HepG2 (cell line): ENCODE data around the gene KIFC1. TPM values are rescaled to one million over a fixed set of nuclear protein-coding genes. Genes with fewer than 3 reads are reported as not detected.

Source experiments
- AHR ChIP-seq: IDR thresholded peaks from 2 replicates; pipeline ENCODE4 v1.6.1; 2018; ENCODE audit warnings: missing genetic modification reagents, missing compliant biosample characterization
- EZH2 ChIP-seq: conservative IDR thresholded peaks from 2 replicates; pipeline ENCODE4 v1.6.1; 2012; ENCODE audit warnings: mild to moderate bottlenecking, low read depth, low read length, moderate library complexity
- MATR3 ChIP-seq: sonication (generic); formaldehyde crosslinking; IDR thresholded peaks from 2 replicates; pipeline ENCODE4 v1.4.0; 2020; ENCODE audit warnings: missing genetic modification reagents
- PLSCR1 ChIP-seq: sonication (generic); formaldehyde crosslinking; IDR thresholded peaks from 2 replicates; pipeline ENCODE4 v1.5.0; 2020; ENCODE audit warnings: missing genetic modification reagents, mild to moderate bottlenecking, borderline replicate concordance
- SALL2 ChIP-seq: sonication (generic); formaldehyde crosslinking; IDR thresholded peaks from 2 replicates; pipeline ENCODE4 v1.8.1; 2023; ENCODE audit warnings: mild to moderate bottlenecking, missing genetic modification reagents, inconsistent platforms
- SMC3 ChIP-seq: IDR thresholded peaks from 2 replicates; pipeline ENCODE4 v1.6.1; 2011; ENCODE audit warnings: low read length, improper control_type of control experiment
- SP2 ChIP-seq: sonication (generic); formaldehyde crosslinking; IDR thresholded peaks from 2 replicates; pipeline ENCODE4 v1.5.1; 2020; ENCODE audit warnings: mild to moderate bottlenecking, missing genetic modification reagents
- ZFP91 ChIP-seq: sonication (generic); formaldehyde crosslinking; IDR thresholded peaks from 2 replicates; pipeline ENCODE4 v1.9.0; 2022; ENCODE audit warnings: missing genetic modification reagents, mild to moderate bottlenecking, borderline replicate concordance
- ZFX ChIP-seq: sonication (generic); formaldehyde crosslinking; IDR thresholded peaks from 2 replicates; pipeline ENCODE4 v1.4.0; 2020; ENCODE audit warnings: mild to moderate bottlenecking, low read depth, missing genetic modification reagents, moderate library complexity
- ZNF280D ChIP-seq: sonication (generic); formaldehyde crosslinking; IDR thresholded peaks from 2 replicates; pipeline ENCODE4 v1.5.1; 2020; ENCODE audit warnings: mild to moderate bottlenecking, missing genetic modification reagents
- ZNF34 ChIP-seq: sonication (generic); formaldehyde crosslinking; IDR thresholded peaks from 2 replicates; pipeline ENCODE4 v1.4.0; 2020; ENCODE audit warnings: mild to moderate bottlenecking, missing genetic modification reagents, borderline replicate concordance
- ZNF616 ChIP-seq: sonication (generic); formaldehyde crosslinking; IDR thresholded peaks from 2 replicates; pipeline ENCODE4 v1.5.0; 2020; ENCODE audit warnings: low read depth, mild to moderate bottlenecking, missing genetic modification reagents
- ZNF768 ChIP-seq: sonication (generic); formaldehyde crosslinking; IDR thresholded peaks from 2 replicates; pipeline ENCODE4 v1.4.0; 2020; ENCODE audit warnings: missing genetic modification reagents
- polyA plus RNA-seq, 8 experiments: library from polyadenylated mRNA; depleted of rRNA in 3 of 8; stranded (reverse) in 7 of 8; unstranded in 1 of 8; fragments of >200 nt; fragmentation: Illumina TruSeq in 4 of 8; extraction: Trizol in 4 of 8; gene quantifications; 2 replicates each; pipeline versions ENCODE4 v1.2.1 to v1.2.3, GENCODE V29; 2011 to 2016; ENCODE audit warnings: low read depth in 4 of 8, missing spikeins in 1 of 8, mixed read lengths in 1 of 8; ENCODE audit not compliant: insufficient read depth in 1 of 8
- total RNA-seq, 5 experiments: library from RNA; depleted of rRNA; stranded (reverse); fragments of >200 nt; fragmentation: Illumina TruSeq; extraction: Trizol; gene quantifications; 2 replicates each; pipeline ENCODE4 v1.2.3, GENCODE V29; 2016; ENCODE audit warnings: low read depth in 1 of 5

KIFC1 gene
- total and polyA plus RNA-seq, 2 of the 13 experiments (the other 11 are each of a cell fraction or from before 2014, with no cell fraction given): 25.0 to 45.5 TPM

- no peak for TF ChIP-seq EZH2
- no peak for TF ChIP-seq PLSCR1 (CRISPR knock-in tag)
- no peak for TF ChIP-seq ZFX (CRISPR knock-in tag)
- no peak for TF ChIP-seq ZNF616 (CRISPR knock-in tag)
- TF ChIP-seq MATR3: no peak
- no peak for TF ChIP-seq SALL2 (CRISPR knock-in tag)
- TF ChIP-seq SP2 (CRISPR knock-in tag): no peak
- no peak for TF ChIP-seq AHR
- no peak for TF ChIP-seq ZFP91
- TF ChIP-seq ZNF768 (CRISPR knock-in tag): no peak
- no peak for TF ChIP-seq ZNF34 (CRISPR knock-in tag)
- no peak for TF ChIP-seq ZNF280D
- no peak for TF ChIP-seq SMC3
- TF ChIP-seq, all 625 proteins: peak for 0
Observed at GRCh38 chr6:33421344-33421643, 29.7 kb downstream of the KIFC1 start (continued).
